Stimulated activated CD4-positive, alpha-beta T cell treated with anti-CD3 and anti-CD28 coated beads, Interleukin-12 subunit alpha, Interleukin-12 subunit beta, amount 100 ng/mL, for 24 hours (primary cell): ENCODE results near the gene MVB12B.

Experiments used
- DNase-seq, 2 experiments: peaks; one replicate each; pipeline ENCODE4 v3.0.0-alpha.2; 2020; ENCODE audit warnings: low read depth in 2 of 2

The MVB12B gene

DNA sequence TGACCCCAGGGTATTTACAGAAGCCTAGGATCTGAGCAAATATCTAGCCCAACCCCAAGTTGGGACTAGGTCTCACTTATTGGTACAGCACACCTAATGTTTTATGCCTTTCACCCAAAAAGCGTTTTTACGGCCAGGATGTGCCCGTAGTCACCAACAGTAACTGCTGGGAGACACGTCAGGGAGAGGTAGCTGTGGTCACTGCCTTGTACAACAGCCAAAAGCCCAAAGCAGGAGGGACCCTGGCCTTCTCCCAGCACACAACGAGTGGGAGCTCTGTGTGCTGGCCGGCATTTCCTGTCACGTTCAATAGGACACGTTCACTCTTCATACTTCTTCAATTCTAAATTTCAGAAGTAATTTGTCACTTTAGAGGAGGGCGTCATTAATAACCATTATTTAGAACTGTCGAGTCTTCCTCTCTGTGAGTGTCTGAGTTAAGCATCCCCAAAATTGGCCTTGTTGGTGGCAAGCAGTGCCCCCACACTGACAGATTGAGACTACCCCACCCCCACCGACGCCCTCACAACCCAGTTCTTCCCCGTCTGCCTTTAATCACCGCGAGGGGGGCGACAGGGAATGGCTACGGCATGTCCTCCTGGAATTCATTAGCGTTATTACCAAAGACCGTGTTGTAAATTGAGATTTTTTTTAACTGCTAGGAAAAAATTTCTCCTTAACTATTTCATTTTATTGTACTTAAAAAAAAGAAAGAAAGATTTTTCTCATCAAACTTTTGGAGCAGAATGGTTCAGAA lies 80.7 kb downstream of the MVB12B start:
- DNase-seq, result no peak

- no peak for DNase-seq
These were observed 81.4 kb downstream of the MVB12B start for GRCh38 chr9:126408004-126408403.

- DNase-seq, result no peak
These were observed 83.6 kb downstream of the MVB12B start for GRCh38 chr9:126410229-126410628.

DNA sequence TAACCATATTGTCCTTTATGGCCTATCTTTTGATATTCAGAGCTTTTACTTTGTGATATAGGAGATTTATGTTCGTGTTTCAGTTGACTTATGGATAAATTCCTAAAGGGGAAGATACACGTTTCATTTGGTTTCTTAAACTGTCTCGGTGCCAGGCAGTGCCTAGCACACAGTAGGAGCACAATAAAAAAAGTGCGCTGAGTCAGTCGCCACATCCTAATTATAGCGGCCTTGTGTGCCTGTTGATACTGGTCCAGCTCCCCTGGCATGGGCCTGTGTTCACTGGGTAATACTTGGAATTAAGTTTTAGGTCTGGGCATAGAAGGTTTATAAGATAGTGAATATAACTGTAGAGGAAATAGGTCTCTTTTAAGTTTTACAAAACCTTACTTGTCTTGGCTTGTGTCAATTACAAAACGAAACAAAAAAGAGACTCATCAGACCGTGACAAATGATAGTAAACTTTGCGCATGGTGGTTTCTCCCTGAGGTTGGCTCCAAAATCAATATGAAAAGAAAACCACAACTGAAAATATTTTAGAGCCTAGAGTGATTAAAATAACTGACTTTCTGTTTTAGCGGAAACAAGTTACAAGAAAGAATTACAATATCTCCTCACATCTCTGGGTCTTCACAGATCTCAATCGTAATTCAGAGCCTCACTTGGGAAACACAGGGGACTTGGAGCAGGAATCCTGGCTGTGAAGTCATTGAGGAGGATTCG lies 84.8 kb downstream of the MVB12B start:
- no peak for DNase-seq

DNA sequence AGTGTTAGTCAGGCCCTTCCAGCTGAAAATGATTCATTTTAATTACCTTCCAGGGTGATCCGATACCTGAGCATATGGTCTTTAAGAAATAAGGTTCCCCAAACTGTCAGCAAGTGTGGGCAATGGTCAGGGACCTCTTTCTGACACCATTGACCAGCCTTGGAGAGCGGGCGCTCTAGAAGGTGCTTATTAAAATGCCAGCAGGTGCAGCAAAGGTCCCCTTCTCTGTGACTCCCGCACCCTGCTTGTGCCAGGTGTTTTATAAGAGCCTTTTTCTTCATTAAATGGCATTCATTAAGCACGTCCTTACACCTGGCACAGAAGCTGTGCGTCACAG lies 85.3 kb downstream of the MVB12B start:
- DNase-seq, result no peak

DNA sequence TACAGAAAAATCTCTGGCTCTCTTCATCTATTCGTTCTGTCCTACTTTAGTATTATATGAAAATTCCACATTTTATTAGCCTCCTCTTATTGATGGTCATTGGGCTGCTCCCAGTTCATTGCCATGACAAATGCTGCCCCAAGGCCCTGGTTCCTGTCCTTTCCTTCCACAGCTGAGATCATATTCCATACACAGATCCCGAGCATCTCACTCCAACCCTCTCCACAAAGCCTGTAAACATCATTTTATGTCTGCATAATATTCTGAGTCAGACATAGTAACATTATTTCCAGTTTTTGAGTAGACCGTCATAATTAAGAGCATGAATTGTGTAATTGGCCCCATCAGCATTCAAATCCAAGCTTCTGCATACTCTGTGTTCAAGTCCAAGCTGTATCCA lies 86.3 kb downstream of the MVB12B start:
- DNase-seq, result no peak

GRCh38 chr9:126413391-126414068 lies 86.9 kb downstream of the MVB12B start:
- DNase-seq, result no peak

DNA sequence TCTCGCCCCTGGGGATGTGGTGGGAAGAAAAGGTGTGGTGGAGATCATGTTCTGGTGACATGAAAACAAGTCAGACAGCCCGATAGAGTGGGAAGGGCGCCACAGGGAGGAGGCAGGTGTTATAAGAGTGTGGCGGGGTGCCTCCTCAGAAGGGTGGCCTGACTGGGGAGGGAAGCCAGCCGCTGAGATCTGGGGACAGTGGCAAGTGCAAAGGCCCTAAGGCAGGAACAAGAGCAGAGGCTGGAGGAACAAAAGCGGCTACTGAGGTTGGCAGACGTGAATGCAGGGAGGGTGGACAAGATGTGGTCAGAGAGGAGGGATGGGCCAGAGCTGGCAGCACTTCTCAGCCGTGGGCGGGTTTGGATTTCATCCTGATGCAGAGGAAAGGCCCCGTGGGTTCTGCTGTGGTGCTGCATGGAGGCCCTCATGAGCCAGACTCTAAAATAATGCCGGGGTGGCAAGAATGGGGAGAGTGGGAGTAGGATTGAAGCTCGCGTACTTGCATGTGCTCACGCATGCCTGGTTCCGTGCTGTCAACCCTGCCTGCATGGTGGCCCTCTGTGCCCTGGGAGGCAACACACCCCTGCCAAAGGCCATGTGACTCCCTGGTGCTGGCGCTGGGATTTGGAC lies 89.2 kb downstream of the MVB12B start:
- no peak for DNase-seq

DNA sequence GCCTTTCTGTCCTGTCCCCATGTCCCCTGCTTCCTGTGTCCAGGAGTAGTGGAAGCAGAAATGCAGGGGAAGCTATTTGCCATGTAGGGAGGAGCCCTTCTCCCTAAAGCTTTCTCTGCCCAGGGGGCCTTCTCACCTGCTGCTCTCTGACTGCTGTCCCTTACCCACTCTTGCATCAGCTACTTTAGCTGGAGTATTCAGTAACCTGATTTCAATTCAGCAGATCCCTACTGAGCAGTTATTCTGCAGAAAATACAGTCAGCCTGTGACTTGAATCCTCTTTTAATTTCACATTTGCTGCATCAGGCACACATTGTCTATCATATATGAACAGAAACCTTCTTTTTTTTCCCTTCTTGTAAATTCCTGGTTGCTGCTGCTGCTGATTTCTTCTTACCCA lies 90.4 kb downstream of the MVB12B start:
- no peak for DNase-seq

DNA sequence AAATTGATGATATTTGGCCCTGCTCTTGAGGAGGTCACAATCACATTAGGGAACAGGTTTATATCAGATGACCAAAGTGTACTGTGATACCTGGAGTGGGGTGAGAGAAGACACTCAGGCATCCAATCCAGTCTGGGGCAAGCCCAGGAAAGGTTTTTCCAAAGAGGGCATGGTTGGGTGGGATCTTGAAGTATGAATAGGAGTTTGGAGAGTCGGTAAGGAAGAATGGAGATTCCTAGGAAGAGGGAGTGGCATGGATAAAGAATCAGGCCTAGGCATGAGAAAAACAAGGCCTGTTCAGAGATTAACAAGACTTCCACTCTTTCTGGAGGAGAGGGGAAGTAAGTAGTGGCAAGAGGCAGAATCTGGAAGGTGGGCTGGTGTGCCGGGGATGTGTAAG lies 91.1 kb downstream of the MVB12B start:
- no peak for DNase-seq

- no peak for DNase-seq
These were observed 92.0 kb downstream of the MVB12B start for GRCh38 chr9:126418608-126419007.

- DNase-seq, result no peak
These were observed 92.8 kb downstream of the MVB12B start for GRCh38 chr9:126419475-126419874.

- DNase-seq, result no peak
These were observed 93.5 kb downstream of the MVB12B start for GRCh38 chr9:126420135-126420534.

DNA sequence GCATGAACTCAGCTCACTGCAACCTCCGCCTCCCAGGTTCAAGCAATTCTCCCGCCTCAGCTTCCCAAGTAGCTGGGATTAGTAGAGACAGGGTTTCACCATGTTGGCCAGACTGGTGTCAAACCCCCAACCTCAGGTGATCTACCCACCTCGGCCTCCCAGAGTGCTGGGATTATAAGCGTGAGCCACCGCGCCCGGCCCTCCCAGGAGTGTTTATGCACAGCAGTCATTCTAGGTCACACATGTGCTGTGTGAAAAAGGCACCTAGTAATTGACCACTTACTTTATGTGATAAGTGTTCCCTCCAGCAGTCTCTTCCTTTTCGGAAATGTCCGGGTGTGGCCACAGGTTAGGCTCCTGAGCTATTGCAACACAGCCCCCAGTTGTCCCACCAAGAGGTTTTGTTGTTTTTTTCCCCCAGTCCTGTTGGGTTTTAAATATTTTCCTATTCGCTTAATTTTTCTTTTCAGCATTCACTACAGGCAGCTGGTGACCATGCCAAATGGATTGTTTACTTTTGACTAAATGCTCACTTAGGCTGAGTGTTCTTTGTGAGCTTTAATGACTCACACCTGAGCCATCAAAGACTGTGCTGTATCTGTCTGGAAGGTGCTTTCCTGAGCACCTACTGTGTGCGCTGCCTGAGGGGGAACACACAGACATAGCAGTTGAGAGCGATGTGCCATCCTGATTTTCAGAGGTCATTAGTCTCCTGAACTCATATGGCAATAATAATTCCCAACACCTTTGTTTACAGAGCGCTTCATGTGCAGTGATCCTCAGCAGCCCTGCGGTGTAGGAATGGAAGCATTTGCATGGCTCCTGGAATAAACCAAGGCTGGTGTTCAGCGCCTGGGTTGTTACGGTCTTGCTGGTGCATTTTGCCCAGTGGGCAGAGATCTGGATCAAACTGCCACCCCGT lies 94.3 kb downstream of the MVB12B start:
- DNase-seq, result no peak

DNA sequence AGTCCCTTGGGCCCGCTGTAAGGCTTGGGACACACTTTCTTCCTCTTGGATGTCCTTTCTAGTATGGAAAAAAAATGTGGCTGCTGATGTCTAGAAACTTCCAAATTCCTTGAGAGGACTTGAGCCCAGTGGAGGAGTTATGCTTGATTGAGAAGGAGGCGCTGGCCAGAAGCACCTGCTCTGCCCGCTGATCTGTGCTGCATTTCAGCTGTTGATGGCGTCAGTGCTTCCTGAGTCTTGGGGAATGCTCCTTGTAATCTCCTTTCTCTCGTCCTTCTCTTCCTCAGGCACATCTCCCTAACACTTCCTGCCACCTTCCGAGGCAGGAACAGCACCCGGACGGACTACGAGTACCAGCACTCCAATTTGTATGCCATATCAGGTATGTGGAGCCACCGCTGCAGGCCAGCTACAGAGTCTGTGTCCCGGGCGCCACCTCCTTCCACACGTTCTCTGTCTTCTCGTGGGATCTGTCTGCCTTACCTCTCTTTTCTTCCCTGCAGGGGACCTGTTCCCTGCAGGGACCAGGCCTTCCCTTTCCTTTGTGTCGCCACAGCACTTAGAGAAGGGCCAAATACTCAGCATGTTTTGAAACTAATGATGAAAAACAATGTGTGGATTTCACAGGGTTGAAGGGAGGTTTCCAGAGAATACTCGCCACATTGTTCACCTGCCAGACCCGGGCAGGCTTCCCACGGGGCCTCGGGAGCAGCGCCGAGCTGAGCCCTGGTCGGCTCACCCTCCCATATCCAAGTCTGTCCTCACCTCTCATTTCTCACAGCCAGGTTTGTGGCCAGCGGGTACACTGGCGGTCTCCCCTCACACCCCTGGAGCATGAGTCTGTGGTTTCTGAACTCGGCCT lies 95.2 kb downstream of the MVB12B start:
- DNase-seq, result no peak

DNA sequence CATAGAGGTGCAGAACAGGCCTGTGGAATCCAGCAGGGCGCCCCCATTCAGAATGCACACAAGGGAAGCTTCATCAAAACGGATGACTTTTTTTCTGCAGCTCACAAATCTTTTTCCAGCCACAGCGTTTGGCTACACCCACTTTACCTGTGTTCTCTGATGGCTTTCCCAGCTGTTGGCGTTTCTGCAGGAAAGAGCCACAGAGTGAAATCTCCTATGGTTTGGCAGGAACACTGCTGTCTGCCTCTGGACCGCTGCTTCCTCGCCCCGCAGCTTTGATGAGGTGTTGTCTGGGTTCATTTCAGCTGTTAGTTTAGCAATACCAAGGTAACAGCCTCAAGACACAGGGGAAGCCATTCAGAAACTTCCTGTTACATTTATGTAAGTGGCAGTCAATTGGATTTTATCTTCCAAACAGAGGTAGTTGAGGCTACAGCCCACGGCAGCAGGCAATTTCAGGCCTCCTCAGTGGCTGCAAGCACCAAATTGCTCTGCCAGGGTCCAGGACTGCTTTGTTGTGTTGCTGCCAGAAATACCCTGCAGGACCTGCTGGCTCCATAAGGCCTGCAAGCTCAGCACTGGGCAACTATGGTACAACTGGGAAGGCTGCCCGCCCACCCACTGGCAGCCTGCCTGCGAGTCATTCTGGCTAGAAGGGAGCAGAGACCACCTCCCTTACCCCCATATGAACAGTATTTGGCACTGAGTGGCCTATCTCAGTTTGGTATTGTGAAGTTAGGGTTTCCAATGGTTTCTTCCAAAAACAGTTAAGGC lies 96.7 kb downstream of the MVB12B start:
- DNase-seq, result no peak

GRCh38 chr9:126423916-126424185 lies 97.2 kb downstream of the MVB12B start:
- DNase-seq, result no peak

- no peak for DNase-seq
These were observed 97.9 kb downstream of the MVB12B start for GRCh38 chr9:126424511-126424910.

DNA sequence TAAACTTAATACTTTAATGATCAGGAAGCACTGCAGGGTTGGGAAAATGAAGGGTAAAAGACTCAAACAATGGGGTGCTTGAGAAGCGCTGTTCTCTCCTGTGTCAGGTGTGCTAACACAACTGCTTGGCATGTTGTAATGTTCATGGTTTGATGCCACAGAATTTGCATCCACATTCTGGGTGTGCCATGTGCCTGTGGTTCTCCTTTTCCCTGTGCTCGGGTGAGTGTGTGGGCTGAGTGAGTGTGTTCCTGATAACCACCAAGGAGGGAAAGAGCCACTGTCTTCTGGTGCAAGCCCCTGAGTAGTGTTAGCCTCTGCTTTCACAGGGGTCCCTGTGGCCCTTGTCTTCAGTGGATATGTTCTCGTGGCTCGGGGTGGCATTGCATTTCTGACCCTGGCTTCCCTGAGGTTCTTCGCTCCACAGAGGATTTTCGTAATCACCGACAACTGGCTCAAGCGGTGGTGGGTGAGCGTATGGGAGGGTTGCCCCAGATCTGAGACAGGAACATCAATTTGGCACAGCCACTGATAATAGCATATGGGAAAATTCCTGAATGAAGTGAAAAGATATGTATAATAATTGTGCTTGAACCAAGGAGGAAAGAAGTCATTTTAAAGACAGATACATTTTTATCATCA lies 102.0 kb downstream of the MVB12B start:
- no peak for DNase-seq
